Measurements from ENCODE around the gene BNIP1.

BNIP1 gene

DNA sequence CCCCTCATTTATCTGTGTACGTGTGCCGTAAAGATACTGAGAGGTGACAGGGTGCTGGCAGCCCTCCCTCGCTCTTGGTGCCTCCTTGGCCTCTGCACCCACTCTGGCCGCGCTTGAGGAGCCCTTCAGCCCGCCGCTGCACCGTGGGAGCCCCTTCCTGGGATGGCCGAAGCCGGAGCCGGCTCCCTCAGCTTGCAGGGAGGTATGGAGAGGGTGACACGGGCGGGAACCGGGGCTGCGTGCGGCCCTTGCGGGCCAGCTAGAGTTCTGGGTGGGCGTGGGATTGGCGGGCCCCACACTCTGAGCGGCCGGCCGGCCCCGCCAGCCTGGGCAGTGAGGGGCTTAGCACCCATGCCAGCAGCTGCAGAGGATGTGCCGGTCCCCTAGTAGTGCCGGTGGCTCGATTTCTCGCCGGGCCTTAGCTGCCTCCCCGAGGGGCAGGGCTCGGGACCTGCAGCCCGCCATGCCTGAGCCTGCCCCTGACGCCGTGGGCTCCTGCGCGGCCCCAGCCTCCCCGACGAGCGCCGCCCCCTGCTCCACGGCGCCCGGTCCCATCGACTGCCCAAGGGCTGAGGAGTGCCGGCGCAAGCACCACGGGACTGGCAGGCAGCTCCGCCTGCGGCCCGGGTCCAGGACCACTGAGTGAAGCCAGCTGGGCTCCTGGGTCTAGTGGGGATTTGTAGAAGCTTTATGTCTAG, 69.1 kb downstream of the BNIP1 start:
- Histone ChIP-seq H3K9me3 (replicated peaks; ENCODE audit: insufficient read depth, low read length) (no peaks in the 10 kb centered on the region), H3K9ac (ENCODE audit: low read length) (no peak overlapping the region), H3K36me3 (replicated peaks; ENCODE audit: insufficient read depth, low read length) (no peaks in the 10 kb centered on the region), H3K27ac (ENCODE audit: low read length) (no peak overlapping the region), H3K4me1 (ENCODE audit: low read length) (no peaks in the 10 kb centered on the region), H2AFZ (ENCODE audit: low read length) (no peak overlapping the region), H4K20me1 (ENCODE audit: insufficient read depth, low read length) (no peaks in the 10 kb centered on the region), H3F3A (ENCODE audit: insufficient read depth, low read length) (no peaks in the 10 kb centered on the region), H3K9me2 (replicated peaks; ENCODE audit: insufficient read depth, low read length) (no peaks in the 10 kb centered on the region), H3K79me2 (ENCODE audit: low read length) (no peaks in the 10 kb centered on the region), H3K27me3 (replicated peaks; ENCODE audit: insufficient read depth, low read length) (peaks cover 9% of the 10 kb centered on the region; the same call in 1 of the 2 replicates), H3K4me3 (ENCODE audit: low read length) (no peak overlapping the region), H3K4me2 (ENCODE audit: low read depth, low read length) (no peak overlapping the region)
- no peak for DNase-seq
- no peak for TF ChIP-seq EZH2phosphoT487 (IDR thresholded peaks at IDR 0.05; ENCODE audit: low read length)
